Astrocyte (in vitro differentiated cells and primary cell): ENCODE results near the gene TMEM200C. TPM values are rescaled to one million over a fixed set of nuclear protein-coding genes. Genes with fewer than 3 reads are reported as not detected.

Experiments
- DNase-seq: peaks from one replicate; pipeline ENCODE4 v3.0.0-alpha.2; 2010; ENCODE audit warnings: low read depth
- FAIRE-seq: peaks from 2 replicates; lab custom pipeline; 2011; peaks lifted over from hg19 to GRCh38; lab: Jason Lieb, UNC
- H2AFZ ChIP-seq: 2 replicates; pipeline ENCODE4 v1.6.0; 2012; ENCODE audit warnings: low read depth, low read length, inconsistent platforms
- H3K27ac ChIP-seq: 2 replicates; pipeline ENCODE4 v1.5.1; 2011; ENCODE audit warnings: low read depth, low read length, inconsistent platforms
- H3K27me3 ChIP-seq: 2 replicates; pipeline ENCODE4 v1.6.0; 2011; ENCODE audit warnings: low read length, inconsistent platforms; ENCODE audit not compliant: insufficient read depth
- H3K36me3 ChIP-seq: 2 replicates; pipeline ENCODE4 v1.5.1; 2011; ENCODE audit warnings: low read length, inconsistent platforms; ENCODE audit not compliant: insufficient read depth
- H3K4me1 ChIP-seq: 2 replicates; pipeline ENCODE4 v1.5.1; 2011; ENCODE audit warnings: low read length, inconsistent platforms; ENCODE audit not compliant: insufficient read depth
- H3K4me2 ChIP-seq: 2 replicates; pipeline ENCODE4 v1.6.0; 2012; ENCODE audit warnings: low read length, inconsistent platforms
- H3K4me3 ChIP-seq: 2 replicates; pipeline ENCODE4 v1.5.1; 2011; ENCODE audit warnings: low read depth, mild to moderate bottlenecking, low read length, inconsistent platforms; ENCODE audit not compliant: insufficient read depth
- H3K79me2 ChIP-seq: 2 replicates; pipeline ENCODE4 v1.6.0; 2012; ENCODE audit warnings: mild to moderate bottlenecking, low read length, inconsistent platforms; ENCODE audit not compliant: insufficient read depth
- H3K9ac ChIP-seq: 2 replicates; pipeline ENCODE4 v1.6.0; 2012; ENCODE audit warnings: mild to moderate bottlenecking, low read length, inconsistent platforms
- H3K9me3 ChIP-seq: 2 replicates; pipeline ENCODE4 v1.5.1; 2012; ENCODE audit warnings: low read depth, mild to moderate bottlenecking, low read length, inconsistent platforms; ENCODE audit not compliant: insufficient read depth
- H4K20me1 ChIP-seq: 2 replicates; pipeline ENCODE4 v1.6.0; 2012; ENCODE audit warnings: low read length, inconsistent platforms; ENCODE audit not compliant: insufficient read depth
- H3K27ac Mint-ChIP-seq: one replicate; pipeline ENCODE4 v1.8.0; 2021; ENCODE audit warnings: mild to moderate bottlenecking, mixed read lengths; ENCODE audit not compliant: unreplicated experiment
- H3K27me3 Mint-ChIP-seq: one replicate; pipeline ENCODE4 v1.8.0; 2021; ENCODE audit warnings: low read depth, mixed read lengths; ENCODE audit not compliant: unreplicated experiment
- H3K36me3 Mint-ChIP-seq: one replicate; pipeline ENCODE4 v1.8.0; 2021; ENCODE audit warnings: low read depth, mixed read lengths; ENCODE audit not compliant: unreplicated experiment
- H3K4me1 Mint-ChIP-seq: one replicate; pipeline ENCODE4 v1.8.0; 2021; ENCODE audit warnings: low read depth, mixed read lengths; ENCODE audit not compliant: unreplicated experiment
- H3K4me3 Mint-ChIP-seq: one replicate; pipeline ENCODE4 v1.8.0; 2021; ENCODE audit warnings: mild to moderate bottlenecking, moderate library complexity, mixed read lengths; ENCODE audit not compliant: unreplicated experiment
- H3K9me3 Mint-ChIP-seq: one replicate; pipeline ENCODE4 v1.8.0; 2021; ENCODE audit warnings: mild to moderate bottlenecking, mixed read lengths; ENCODE audit not compliant: unreplicated experiment
- EZH2 ChIP-seq: IDR thresholded peaks from 2 replicates; pipeline ENCODE4 v1.6.1; 2012; ENCODE audit warnings: mild to moderate bottlenecking, low read length, inconsistent platforms; ENCODE audit not compliant: insufficient read depth
- total RNA-seq: library from RNA; stranded (reverse); gene quantifications from 2 replicates; pipeline ENCODE4 v1.2.1, GENCODE V29; 2021
- TF ChIP-seq, protein P1 (sequence below): IDR thresholded peaks from 2 replicates; pipeline ENCODE4 v1.5.1; 2011; ENCODE audit warnings: low read depth, mild to moderate bottlenecking, inconsistent platforms, low read length, moderate library complexity; ENCODE audit not compliant: insufficient read depth

Gene TMEM200C
- total RNA-seq, 1 donor from 2014 or later = 11.3 TPM

- H2AFZ ChIP-seq = no peak overlapping the region
- H3K27me3 Mint-ChIP-seq = peaks cover 2% of the 10 kb centered on the region
- H3K27ac Mint-ChIP-seq = no peak overlapping the region
- H3K9ac ChIP-seq = no peak overlapping the region
- H3K9me3 Mint-ChIP-seq = peaks cover 6% of the 10 kb centered on the region
- no peak for TF ChIP-seq EZH2
- TF ChIP-seq, protein P1, sequence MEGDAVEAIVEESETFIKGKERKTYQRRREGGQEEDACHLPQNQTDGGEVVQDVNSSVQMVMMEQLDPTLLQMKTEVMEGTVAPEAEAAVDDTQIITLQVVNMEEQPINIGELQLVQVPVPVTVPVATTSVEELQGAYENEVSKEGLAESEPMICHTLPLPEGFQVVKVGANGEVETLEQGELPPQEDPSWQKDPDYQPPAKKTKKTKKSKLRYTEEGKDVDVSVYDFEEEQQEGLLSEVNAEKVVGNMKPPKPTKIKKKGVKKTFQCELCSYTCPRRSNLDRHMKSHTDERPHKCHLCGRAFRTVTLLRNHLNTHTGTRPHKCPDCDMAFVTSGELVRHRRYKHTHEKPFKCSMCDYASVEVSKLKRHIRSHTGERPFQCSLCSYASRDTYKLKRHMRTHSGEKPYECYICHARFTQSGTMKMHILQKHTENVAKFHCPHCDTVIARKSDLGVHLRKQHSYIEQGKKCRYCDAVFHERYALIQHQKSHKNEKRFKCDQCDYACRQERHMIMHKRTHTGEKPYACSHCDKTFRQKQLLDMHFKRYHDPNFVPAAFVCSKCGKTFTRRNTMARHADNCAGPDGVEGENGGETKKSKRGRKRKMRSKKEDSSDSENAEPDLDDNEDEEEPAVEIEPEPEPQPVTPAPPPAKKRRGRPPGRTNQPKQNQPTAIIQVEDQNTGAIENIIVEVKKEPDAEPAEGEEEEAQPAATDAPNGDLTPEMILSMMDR = no peak
- H3K36me3 Mint-ChIP-seq = no peaks in the 10 kb centered on the region
- no peaks in the 10 kb centered on the region for H4K20me1 ChIP-seq
- no peak overlapping the region for H3K27ac ChIP-seq
- FAIRE-seq = no peak
- H3K79me2 ChIP-seq = no peaks in the 10 kb centered on the region
- no peak overlapping the region for H3K4me3 Mint-ChIP-seq
- no peaks in the 10 kb centered on the region for H3K36me3 ChIP-seq
- DNase-seq = no peak
- no peaks in the 10 kb centered on the region for H3K9me3 ChIP-seq
- no peak overlapping the region for H3K4me3 ChIP-seq
- H3K4me1 Mint-ChIP-seq = no peaks in the 10 kb centered on the region
- no peaks in the 10 kb centered on the region for H3K4me1 ChIP-seq
- H3K4me2 ChIP-seq = no peak overlapping the region
- no peaks in the 10 kb centered on the region for H3K27me3 ChIP-seq
These were observed 38.1 kb downstream of the TMEM200C start for GRCh38 chr18:5857180-5857579.

- Mint-ChIP-seq H3K9me3 (no peaks in the 10 kb centered on the region), H3K27ac (no peak overlapping the region), H3K4me1 (no peaks in the 10 kb centered on the region), H3K4me3 (no peak overlapping the region), H3K27me3 (peaks cover 2% of the 10 kb centered on the region), H3K36me3 (no peaks in the 10 kb centered on the region)
- DNase-seq (no peak), FAIRE-seq (no peak)
- Histone ChIP-seq H3K27me3 (no peaks in the 10 kb centered on the region), H3K27ac (no peak overlapping the region), H3K4me1 (no peaks in the 10 kb centered on the region), H3K4me2 (no peak overlapping the region), H3K4me3 (no peak overlapping the region), H3K9ac (no peak overlapping the region), H2AFZ (no peak overlapping the region), H3K79me2 (no peaks in the 10 kb centered on the region), H3K9me3 (no peaks in the 10 kb centered on the region), H3K36me3 (no peaks in the 10 kb centered on the region), H4K20me1 (no peaks in the 10 kb centered on the region)
- no peak for TF ChIP-seq EZH2
- TF ChIP-seq, protein P1 = no peak
These were observed 42.1 kb downstream of the TMEM200C start for GRCh38 chr18:5853253-5853652.

- H3K27ac ChIP-seq = no peak overlapping the region
- H3K9me3 Mint-ChIP-seq = peaks cover 2% of the 10 kb centered on the region
- H3K9me3 ChIP-seq = no peaks in the 10 kb centered on the region
- H3K4me2 ChIP-seq = no peak overlapping the region
- no peaks in the 10 kb centered on the region for H3K4me1 Mint-ChIP-seq
- H3K4me1 ChIP-seq = no peaks in the 10 kb centered on the region
- no peak overlapping the region for H2AFZ ChIP-seq
- H3K4me3 Mint-ChIP-seq = no peak overlapping the region
- no peak overlapping the region for H3K9ac ChIP-seq
- H4K20me1 ChIP-seq = no peaks in the 10 kb centered on the region
- no peaks in the 10 kb centered on the region for H3K27me3 ChIP-seq
- no peaks in the 10 kb centered on the region for H3K79me2 ChIP-seq
- H3K36me3 Mint-ChIP-seq = no peaks in the 10 kb centered on the region
- no peak overlapping the region for H3K27ac Mint-ChIP-seq
- H3K27me3 Mint-ChIP-seq = no peaks in the 10 kb centered on the region
- H3K36me3 ChIP-seq = no peaks in the 10 kb centered on the region
- DNase-seq (no peak), FAIRE-seq (no peak)
- no peak overlapping the region for H3K4me3 ChIP-seq
- TF ChIP-seq, protein P1 = no peak
- TF ChIP-seq EZH2 = no peak
These were observed 43.3 kb downstream of the TMEM200C start for GRCh38 chr18:5851998-5852397.
